Stimulated activated CD8-positive, alpha-beta memory T cell treated with anti-CD3 and anti-CD28 coated beads, Interleukin-4, amount 100 ng/mL, for 48 hours (primary cell): ENCODE measurements around the gene F12.

Experiments
- DNase-seq: peaks from one replicate; pipeline ENCODE4 v3.0.0-alpha.2; 2020

F12 gene

GRCh38 chr5:177410575-177410974, 1.2 kb upstream of the F12 start:
- no peak for DNase-seq

- no peak for DNase-seq
Measured at GRCh38 chr5:177405805-177406204, 3.6 kb downstream of the F12 start.

GRCh38 chr5:177405312-177405711, 4.1 kb downstream of the F12 start:
- DNase-seq, result no peak

DNA sequence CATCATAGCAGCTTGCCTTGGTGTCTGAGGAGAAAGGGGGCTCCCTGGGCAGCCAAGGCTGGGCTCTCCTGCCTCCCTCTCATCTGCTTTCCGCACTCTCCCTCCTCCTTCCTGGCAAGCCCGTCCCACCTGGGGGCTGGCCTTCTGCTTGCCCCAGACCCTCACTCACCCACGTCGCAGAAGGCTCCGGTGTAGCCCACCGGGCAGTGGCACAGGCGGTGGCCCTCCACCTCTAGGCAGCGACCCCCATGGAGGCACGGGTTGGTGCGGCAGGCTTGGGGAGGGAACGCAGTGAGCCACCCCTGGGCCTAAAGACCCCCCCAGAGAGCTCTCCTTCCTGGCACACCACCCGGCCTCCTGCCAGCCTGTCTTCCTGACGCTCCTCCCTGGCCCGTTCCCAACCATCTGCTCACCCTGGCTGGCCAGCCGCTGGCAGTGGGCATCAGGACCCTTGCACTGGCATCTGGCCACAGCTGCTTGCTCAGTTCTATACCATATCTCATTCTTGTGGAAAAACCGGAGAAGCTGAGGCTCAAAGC, 4.7 kb downstream of the F12 start:
- DNase-seq, result no peak

GRCh38 chr5:177403792-177404640, 5.3 kb downstream of the F12 start:
- peak; percentile 88 for DNase-seq

GRCh38 chr5:177403102-177403791, 6.1 kb downstream of the F12 start:
- peak; percentile 61 for DNase-seq

- DNase-seq, result peak; percentile 81
Measured at GRCh38 chr5:177402271-177403043, 6.9 kb downstream of the F12 start.

DNA sequence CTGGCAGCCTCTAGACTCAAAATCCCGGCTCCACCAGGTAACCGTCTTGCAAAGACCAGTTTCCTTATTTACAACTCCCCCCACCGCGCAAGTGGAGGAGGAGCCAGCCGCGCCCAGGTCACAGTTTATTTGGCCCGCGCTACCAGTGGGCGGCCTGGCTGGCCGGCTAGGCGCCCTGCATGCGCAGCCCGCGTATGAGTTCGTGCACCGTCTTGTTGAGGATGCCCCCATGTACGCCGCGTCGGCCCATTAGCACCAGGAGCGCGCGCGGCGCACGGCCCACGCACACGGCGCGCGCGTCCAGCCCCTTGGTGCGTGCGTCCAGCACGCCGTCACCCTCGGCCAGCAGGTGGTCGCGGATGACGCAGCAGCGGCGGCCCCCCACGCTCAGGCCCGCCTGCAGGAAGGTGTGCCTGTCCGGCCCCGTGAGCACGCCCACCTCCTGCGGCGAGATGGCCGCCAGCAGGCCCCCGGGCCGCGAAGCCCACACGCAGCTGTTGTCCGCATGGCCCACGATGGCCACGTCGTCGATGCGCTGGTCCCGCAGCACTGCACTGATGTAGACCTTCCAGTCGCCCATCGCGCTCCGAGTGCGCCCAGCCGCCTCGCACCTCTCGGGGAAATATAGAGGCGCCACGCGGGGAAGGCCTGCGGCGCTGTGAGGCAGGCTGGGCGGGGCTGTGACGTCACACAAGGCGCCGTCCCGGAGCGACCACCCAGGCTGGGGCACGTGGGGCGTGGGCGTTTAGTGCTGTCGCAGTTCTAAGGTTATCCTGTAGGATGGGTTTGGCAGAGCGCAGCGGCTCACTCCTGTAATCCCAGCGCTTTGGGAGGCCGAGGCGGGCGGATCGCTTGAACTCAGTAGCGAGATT, 9.1 kb downstream of the F12 start, which contains the start of gene PFN3:
Gene PFN3 (minus strand): TSS at position 665 of the 872 bp plus-strand sequence. CDS start 85 bp downstream, at position 580.
- DNase-seq, result no peak

DNA sequence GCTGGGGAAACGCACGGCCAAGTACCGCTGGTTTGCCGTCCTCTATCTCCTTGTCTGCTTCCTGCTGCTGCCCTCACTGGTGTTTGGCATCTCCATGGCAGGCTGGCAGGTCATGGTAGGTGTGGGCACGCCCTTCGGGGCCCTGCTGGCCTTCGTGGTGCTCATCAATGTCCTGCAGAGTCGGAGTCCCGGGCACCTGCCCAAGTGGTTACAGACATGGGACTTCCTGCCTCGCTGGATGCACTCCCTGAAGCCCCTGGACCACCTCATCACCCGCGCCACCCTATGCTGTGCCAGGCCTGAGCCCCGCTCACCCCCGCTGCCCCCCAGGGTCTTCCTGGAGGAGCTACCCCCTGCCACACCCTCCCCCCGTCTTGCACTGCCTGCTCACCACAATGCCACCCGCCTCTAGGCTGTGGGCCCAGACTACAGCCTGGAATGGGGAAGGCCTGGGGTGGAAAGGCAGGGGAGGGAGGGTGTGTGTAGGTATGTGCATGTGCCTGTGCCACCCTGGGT, 11.4 kb downstream of the F12 start:
- no peak for DNase-seq

DNA sequence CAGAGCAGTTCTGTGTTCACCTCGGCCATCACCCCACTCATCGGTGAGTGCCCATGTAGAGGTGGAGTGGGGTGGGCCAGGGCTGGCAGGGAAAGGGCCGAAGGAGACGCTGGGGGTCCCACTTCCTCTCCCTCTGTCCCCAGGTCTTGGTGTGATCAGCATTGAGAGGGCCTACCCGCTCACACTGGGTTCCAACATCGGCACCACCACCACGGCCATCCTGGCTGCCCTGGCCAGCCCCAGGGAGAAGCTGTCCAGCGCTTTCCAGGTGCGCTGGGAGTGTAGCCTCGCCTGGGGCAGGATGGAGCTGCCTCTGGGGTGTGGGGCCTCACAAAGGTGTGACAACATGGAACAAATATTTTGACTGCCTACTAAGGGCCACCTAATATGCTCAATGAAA, 12.6 kb downstream of the F12 start:
- no peak for DNase-seq

DNA sequence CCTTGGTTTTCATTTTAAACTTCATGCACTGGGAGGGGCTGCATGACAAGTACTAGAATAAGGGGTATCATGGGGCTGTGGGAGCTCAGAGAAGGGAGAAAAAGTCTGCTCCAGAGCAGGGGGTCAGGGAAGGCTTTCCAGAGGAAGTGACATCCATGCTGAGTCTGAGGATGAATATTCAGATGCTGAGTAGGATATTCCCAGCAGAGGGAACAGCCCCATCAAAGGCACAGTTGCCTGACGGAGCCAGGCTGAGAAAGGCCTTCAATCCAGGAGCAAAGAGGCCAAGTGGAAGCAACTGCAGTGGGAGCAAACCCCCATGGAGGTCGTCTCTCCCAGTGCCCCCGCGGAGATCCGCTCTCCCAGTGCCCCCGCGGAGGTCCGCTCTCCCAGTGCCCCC, 13.3 kb downstream of the F12 start:
- no peak for DNase-seq

- no peak for DNase-seq
Measured at GRCh38 chr5:177393990-177394389, 15.4 kb downstream of the F12 start.

- no peak for DNase-seq
Measured at GRCh38 chr5:177393206-177393765, 16.1 kb downstream of the F12 start.

GRCh38 chr5:177392765-177393164, 16.6 kb downstream of the F12 start:
- no peak for DNase-seq

DNA sequence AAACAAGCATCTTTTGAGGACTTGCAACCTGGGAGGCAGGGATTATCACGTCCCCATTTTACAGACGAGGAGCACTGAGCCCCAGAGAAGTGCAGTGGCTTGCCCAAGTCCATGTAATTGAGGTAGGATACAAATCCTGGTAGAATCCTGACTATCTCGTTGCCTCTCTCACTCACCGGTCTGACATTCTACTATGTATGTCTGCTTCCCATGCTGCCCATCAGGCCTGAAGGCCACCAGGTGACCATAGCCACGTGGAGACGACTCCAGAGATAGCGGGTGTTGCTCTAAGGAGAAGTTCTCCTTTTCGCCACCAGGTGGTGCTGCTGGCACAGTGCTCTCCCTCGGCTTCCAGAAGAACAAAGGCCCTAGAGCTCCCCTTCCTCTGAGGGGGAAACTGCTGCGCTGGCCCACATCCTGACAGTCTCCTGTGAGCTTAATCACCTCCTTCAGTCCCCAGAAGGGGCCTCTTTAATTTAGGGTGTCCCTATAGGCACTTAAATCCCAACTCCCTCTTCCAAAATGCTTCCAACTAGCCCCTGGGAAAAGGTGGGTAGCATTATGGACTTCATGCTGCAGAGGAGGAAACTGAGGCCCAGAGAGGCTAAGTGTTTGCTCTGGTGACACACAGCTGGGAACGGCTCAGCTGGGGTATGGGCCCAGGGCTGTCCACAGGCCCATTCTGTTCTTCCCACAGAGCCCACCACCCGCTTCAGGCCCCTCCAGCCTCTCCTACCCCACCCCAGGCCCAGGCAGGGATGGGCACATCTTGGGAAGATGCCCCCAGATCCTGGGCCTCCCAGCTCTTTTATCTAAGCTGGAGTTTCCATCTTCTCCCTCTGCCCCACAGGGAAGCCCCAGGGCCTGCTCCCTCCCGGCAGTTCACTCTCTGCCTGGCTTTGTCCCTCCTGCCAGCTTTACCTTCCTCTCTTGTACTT, 18.7 kb downstream of the F12 start:
- peak; percentile 94 for DNase-seq

- peak; percentile 62 for DNase-seq
Measured at GRCh38 chr5:177389241-177390169, 19.9 kb downstream of the F12 start.

DNA sequence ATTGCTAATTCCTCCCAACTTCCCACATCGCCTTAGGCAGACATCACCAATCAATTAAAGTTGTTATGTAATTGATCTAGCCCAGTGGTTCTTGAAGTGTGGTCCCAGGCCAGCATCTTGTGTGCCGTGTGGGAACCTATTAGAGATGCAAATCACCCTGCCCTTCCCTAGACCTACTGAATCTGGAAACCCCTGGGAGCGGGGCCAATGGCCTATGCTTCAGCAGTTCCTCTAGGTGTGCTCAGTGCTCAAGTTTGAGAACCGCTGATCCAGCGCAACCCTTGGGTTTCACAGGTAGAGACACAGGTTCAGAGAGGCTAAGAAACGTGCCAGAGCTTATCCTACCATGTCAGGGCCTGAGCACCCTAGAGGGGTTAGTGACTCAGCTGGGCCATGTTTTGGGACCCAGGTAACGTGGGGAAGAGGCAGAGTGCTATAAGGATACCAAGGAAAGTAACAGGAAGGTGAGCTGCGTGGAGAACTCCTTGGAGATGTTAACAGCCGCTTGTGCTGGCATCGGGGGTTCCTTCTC, 20.8 kb downstream of the F12 start:
- DNase-seq, result no peak

- DNase-seq, result no peak
Measured at GRCh38 chr5:177387405-177387804, 22.0 kb downstream of the F12 start.

DNA sequence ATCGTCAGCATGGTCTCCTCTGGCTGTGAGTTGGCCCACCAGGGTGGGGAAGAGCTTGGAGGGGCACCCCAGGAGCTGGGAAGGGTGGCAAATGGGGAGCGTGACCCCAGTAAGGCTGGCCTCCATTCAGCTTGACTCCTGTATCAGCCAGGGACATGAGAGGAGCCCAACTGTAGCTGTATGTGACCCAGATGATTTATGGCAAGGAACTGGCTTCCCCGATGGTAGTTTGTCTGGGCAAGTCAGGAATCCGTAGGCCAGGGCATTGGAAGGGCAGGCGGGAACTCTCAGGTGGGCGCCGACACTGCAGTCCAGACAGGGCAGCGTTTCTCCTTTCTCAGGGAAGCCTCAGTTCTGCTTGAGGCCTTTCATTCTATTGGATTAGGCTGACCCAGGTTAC, 22.8 kb downstream of the F12 start:
- no peak for DNase-seq
